ENCODE data around the gene CYS1. TPM values are rescaled to one million over a fixed set of nuclear protein-coding genes. Genes with fewer than 3 reads are reported as not detected.

CYS1 gene
- total and polyA plus RNA-seq, 2 of the 8 experiments (the other 6 are each of a cell fraction or from before 2014, with no cell fraction given): 0.09 to 0.13 TPM

- Histone ChIP-seq H2BK12ac (ENCODE audit: low read depth, low read length) (no peak overlapping the region), H3K4ac (replicated peaks; ENCODE audit: insufficient read length, low read depth, low read length) (no peak overlapping the region), H2AK5ac (ENCODE audit: low read depth, low read length) (no peak overlapping the region), H4K8ac (ENCODE audit: extremely low read depth, insufficient read depth, low read length) (no peak overlapping the region; the same call in 1 of the 2 replicates), H3K9ac (replicated peaks in 1 of 4; ENCODE audit: extremely low read depth in 1 of 4, low read depth in 3 of 4, low read length in 3 of 4) (no peak overlapping the region), H3K27me3 (replicated peaks in 1 of 4; ENCODE audit: control insufficient read depth in 3 of 4, extremely low read depth in 1 of 4, insufficient read depth in 3 of 4, low read length in 3 of 4) (no peaks in the 10 kb centered on the region), H2BK20ac (ENCODE audit: low read length) (no peak overlapping the region), H3K4me2 (ENCODE audit: insufficient read depth in 1 of 2, low read depth in 2 of 2, low read length in 2 of 2) (no peak overlapping the region), H3K79me1 (ENCODE audit: low read depth, low read length) (no peaks in the 10 kb centered on the region), H2BK5ac (ENCODE audit: low read depth, low read length) (no peak overlapping the region), H3K4me3 (ENCODE audit: extremely low read depth in 1 of 4, insufficient read depth in 2 of 4, low read depth in 3 of 4, low read length in 4 of 4) (no peak overlapping the region), H2BK15ac (ENCODE audit: low read length) (no peak overlapping the region), H3K14ac (ENCODE audit: insufficient read length) (no peak overlapping the region), H3K18ac (ENCODE audit: extremely low read depth, low read length) (no peak overlapping the region), H4K20me1 (replicated peaks in 1 of 2; ENCODE audit: control insufficient read depth in 1 of 2, insufficient read depth in 2 of 2, low read length in 2 of 2) (peaks cover 0 to 2% of the 10 kb centered on the region in 2 experiments), H4K91ac (replicated peaks; ENCODE audit: insufficient read length, low read length) (no peak overlapping the region), H3K4me1 (replicated peaks in 1 of 4; ENCODE audit: control insufficient read depth in 3 of 4, insufficient read depth in 4 of 4, low read length in 3 of 4) (no peaks in the 10 kb centered on the region), H3K56ac (replicated peaks; ENCODE audit: insufficient read length, low read depth, low read length) (no peak overlapping the region), H4K5ac (ENCODE audit: insufficient read length, low read depth, low read length) (no peak overlapping the region), H3K9me3 (ENCODE audit: insufficient read depth in 2 of 2, low read depth in 1 of 2, low read length in 1 of 2) (peaks cover 0 to 2% of the 10 kb centered on the region in 2 experiments; a peak in 1 of 4 replicates), H3K23ac (ENCODE audit: insufficient read length) (no peak overlapping the region), H3K79me2 (ENCODE audit: control insufficient read depth in 1 of 2, insufficient read depth in 2 of 2, low read length in 2 of 2) (no peaks in the 10 kb centered on the region), H2AFZ (ENCODE audit: low read length) (no peak overlapping the region), H3K36me3 (ENCODE audit: control insufficient read depth in 2 of 4, insufficient read depth in 4 of 4, low read length in 3 of 4) (no peaks in the 10 kb centered on the region), H3K23me2 (ENCODE audit: low read depth, low read length) (peaks cover 3% of the 10 kb centered on the region; the same call in 1 of the 2 replicates), H3K27ac (ENCODE audit: low read depth, low read length) (no peak overlapping the region), H2BK120ac (replicated peaks; ENCODE audit: low read depth, low read length) (no peak overlapping the region)
- DNase-seq (ENCODE audit: low read depth in 1 of 2, low spot score in 2 of 2) (no peak), FAIRE-seq (no peak)
- 90% methylated on average over 31 of the region's 36 CpGs; no CpG with 5 or more reads in 1 of the 2 experiments for WGBS, 2 experiments (ENCODE audit: extremely low coverage in 1 of 2, insufficient coverage in 1 of 2, insufficient read length in 1 of 2, insufficient replicate concordance in 2 of 2, low coverage in 1 of 2, low lambda C conversion rate in 2 of 2, missing lambda C conversion rate in 1 of 2)
- ChIA-PET POLR2A (ENCODE audit: partially characterized antibody) (no interaction called here), CTCF (ENCODE audit: partially characterized antibody) (interaction anchor here (0.6 to 1.1 kb wide), 4 partner anchors 14 to 907 kb away, joined by 3 to 4 read pairs (median 3); no protein-coding TSS in a partner anchor)
- no peak for TF ChIP-seq KDM5A (IDR thresholded peaks at IDR 0.05; ENCODE audit: low read length)
- no peak for TF ChIP-seq CTBP2 (IDR thresholded peaks at IDR 0.05; ENCODE audit: borderline replicate concordance, insufficient read depth, insufficient read length, low read length)
- TF ChIP-seq EGR1 (IDR thresholded peaks at IDR 0.05; ENCODE audit: borderline replicate concordance, low read depth, low read length): no peak
- no peak for TF ChIP-seq MAFK (IDR thresholded peaks at IDR 0.05; ENCODE audit: low read depth, low read length)
- no peak for TF ChIP-seq TAF1 (IDR thresholded peaks at IDR 0.05; ENCODE audit: low read depth, low read length)
- no peak for TF ChIP-seq TEAD4 (IDR thresholded peaks at IDR 0.05; ENCODE audit: low read depth, low read length)
- no peak for TF ChIP-seq SAP30 (IDR thresholded peaks at IDR 0.05; ENCODE audit: insufficient read depth, insufficient replicate concordance, low read length)
- TF ChIP-seq SUZ12 (IDR thresholded peaks at IDR 0.05; ENCODE audit: low read length): no peak
- no peak for TF ChIP-seq CHD2 (IDR thresholded peaks at IDR 0.05; ENCODE audit: low read length)
These were observed 70.1 kb downstream of the CYS1 start for GRCh38 chr2:10009811-10010781.

Measured in H1 (cell line).